GM12892 (cell line): ENCODE measurements around the gene NOC3L.

Source experiments
- POLR2A ChIP-seq: IDR thresholded peaks from 2 replicates; pipeline ENCODE4 v1.6.1; 2011; ENCODE audit warnings: low read depth, low read length, control low read depth
- TAF1 ChIP-seq: IDR thresholded peaks from 2 replicates; pipeline ENCODE4 v1.6.1; 2011; ENCODE audit warnings: low read depth, mild to moderate bottlenecking, control low read depth, low read length, borderline replicate concordance

- no peak for TF ChIP-seq POLR2A
- TF ChIP-seq TAF1: no peak
These were observed 469 bp upstream of the NOC3L start for GRCh38 chr10:94363251-94363565.
